OCI-M2 (cell line): ENCODE data around the gene ZZZ3.
"Not testable (repeated sequence)": the region's sequence is repeated elsewhere in the genome, so short reads cannot be mapped to it uniquely, and the experiment has no call there.

Source experiments
- DNase-seq: peaks from one replicate; lab custom pipeline; 2025; ENCODE audit not compliant: unreplicated experiment; lab: John Stamatoyannopoulos, UW

The ZZZ3 gene

DNA sequence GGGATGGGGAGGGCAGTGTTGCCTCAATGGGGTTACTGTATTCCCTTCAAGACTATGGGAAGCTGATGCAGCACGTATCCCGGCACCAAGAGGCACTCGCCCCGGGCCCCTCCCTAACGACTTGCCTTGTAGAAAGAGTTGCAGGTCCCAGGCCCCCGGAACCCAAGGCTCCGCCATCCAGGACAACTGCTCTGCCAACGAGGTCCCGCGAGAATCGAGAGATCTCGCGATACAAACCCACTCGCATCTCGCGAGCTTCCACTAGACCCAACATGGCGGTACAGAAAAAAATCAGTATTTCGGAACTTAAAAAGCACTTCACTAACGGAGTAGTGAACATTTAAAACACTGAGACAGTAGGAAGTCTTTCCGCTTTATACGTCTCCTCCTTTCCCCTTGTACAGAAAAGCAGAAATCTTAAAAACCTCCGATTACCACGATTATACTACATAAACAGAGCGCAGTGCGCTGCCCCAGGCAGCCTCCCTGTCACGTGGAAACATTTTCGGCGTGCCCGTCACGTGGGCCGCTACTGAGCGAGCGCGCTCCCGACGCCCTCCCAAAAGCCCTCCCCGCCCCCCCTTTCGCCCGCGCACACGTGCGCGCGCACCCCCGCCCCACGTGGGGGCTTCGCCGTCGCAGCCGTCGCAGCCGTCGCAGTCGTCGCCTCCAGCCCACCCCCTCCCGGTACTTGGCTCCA lies at the start of gene ZZZ3:
Gene ZZZ3, minus strand, starts transcription at position 199 of the 700 bp plus-strand sequence. CDS start 49,304 bp downstream, outside the sequence.
- peak; percentile 77 for DNase-seq

DNA sequence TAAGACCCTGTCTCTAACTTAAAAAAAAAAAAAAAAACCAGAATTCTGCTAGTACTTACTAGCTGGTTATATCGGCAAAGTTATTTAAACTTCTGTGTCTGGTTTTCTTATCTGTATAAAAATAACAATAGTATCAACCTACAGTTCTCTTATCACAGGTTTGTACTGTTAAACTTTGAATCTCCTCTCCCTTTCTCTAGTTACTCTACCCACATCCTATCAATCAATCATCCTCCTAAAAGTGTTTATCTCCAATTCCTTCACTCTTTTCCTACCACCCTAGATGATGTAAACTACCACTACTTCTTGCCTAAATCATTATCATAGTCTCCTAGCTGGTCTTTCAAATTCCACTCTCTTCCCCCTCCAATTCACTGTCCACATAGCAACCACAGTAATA lies 49.6 kb upstream of the ZZZ3 start:
- DNase-seq, result no peak

GRCh38 chr1:77725706-77726105 lies 43.2 kb upstream of the ZZZ3 start:
- no peak for DNase-seq

GRCh38 chr1:77718181-77718580 lies 35.7 kb upstream of the ZZZ3 start:
- no peak for DNase-seq

- no peak for DNase-seq
Measured at GRCh38 chr1:77716065-77716464, 33.6 kb upstream of the ZZZ3 start.

- no peak for DNase-seq
Measured at GRCh38 chr1:77709727-77710126, 27.3 kb upstream of the ZZZ3 start.

- no peak for DNase-seq
Measured at GRCh38 chr1:77706321-77706720, 23.9 kb upstream of the ZZZ3 start.

GRCh38 chr1:77704736-77705135 lies 22.3 kb upstream of the ZZZ3 start:
- no peak for DNase-seq

GRCh38 chr1:77699673-77700072 lies 17.2 kb upstream of the ZZZ3 start:
- not testable (repeated sequence) for DNase-seq

DNA sequence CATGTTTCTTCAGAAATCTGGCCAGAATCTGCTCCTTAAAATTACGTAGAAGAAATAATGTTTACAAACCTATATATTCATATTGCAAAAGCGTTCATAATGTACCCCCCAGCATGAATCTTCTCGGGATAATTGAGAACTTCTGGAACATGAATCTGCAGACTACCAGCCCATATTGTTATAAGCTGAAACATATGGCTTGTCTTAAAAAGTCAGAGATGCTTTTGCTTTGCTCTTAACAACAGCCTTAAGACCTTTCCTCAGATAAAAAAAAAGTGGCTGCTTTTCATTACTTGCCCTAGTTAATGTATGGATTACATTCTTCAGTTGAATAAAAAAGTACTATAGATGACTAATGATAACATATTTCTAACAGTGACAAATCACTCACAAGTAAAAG lies 15.0 kb upstream of the ZZZ3 start:
- no peak for DNase-seq

- DNase-seq, result no peak
Measured at GRCh38 chr1:77688939-77689338, 6.5 kb upstream of the ZZZ3 start.

DNA sequence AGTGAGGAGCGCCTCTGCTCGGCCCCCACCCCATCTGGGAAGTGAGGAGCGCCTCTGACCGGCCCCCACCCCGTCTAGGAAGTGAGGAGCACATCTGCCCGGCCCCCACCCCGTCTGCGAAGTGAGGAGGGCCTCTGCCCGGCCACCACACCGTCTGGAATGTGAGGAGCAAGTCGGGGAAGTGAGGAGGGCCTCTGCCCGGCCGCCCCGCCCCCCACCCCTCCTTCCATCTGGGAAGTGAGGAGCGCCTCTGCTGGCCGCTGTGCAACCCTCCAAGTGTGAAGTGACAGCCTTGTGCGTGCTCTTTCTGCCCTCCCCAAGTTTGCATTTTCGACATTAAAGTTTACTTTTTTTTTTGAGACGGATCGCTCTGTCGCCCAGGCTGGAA lies 5.1 kb upstream of the ZZZ3 start:
- no peak for DNase-seq

DNA sequence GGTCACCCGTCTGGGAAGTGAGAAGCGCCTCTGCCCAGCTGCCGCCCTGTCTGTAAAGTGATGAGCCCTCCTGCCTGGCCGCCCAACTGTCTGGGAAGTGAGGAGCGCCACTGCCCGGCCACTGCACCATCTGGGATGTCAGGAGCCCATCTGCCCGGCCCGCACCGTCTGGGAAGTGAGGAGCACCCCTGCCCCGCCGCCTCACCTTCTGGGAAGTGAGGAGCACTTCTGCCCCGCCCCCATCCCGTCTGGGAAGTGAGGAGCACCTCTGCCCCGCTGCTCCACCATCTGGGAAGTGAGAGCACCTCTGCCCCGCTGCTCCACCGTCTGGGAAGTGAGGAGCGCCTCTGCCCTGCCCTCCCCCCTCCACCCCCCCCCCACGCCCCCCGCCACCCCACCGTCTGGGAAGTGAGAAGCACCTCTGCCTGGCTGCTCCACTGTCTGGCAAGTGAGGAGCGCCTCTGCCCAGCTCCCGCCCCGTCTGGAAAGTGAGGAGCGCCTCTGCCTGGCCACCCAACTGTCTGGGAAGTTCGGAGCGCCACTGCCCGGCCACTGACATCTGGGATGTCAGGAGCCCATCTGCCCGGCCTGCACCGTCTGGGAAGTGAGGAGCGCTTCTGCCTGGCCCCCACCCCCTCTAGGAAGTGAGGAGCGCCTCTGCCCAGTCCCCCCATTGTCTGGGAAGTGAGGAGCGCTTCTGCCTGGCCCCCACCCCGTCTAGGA lies 4.5 kb upstream of the ZZZ3 start:
- DNase-seq, result no peak

GRCh38 chr1:77683160-77684148 lies 996 bp upstream of the ZZZ3 start:
- peak; percentile 37 for DNase-seq

GRCh38 chr1:77680173-77680572 lies 2.3 kb downstream of the ZZZ3 start:
- DNase-seq, result no peak

GRCh38 chr1:77678660-77679610 lies 3.5 kb downstream of the ZZZ3 start:
- no peak for DNase-seq

DNA sequence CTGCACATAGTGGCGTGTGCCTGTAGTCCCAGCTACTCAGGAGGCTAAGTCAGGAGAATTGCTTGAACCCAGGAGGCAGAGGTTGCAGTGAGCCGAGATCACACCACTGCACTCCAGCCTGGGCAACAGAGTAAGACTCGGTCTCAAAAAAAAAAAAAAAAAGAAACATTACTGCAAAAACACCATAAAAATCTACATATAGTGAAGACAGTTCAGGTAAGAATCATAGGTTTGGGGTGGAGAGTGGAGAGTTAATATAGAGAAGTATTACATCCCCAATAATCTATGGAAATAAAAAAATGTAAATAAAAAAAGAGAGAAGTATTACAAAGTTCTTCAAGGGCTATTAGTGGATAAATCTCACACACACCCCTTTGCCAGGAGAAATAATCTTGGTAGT lies 7.7 kb downstream of the ZZZ3 start:
- not testable (repeated sequence) for DNase-seq

DNA sequence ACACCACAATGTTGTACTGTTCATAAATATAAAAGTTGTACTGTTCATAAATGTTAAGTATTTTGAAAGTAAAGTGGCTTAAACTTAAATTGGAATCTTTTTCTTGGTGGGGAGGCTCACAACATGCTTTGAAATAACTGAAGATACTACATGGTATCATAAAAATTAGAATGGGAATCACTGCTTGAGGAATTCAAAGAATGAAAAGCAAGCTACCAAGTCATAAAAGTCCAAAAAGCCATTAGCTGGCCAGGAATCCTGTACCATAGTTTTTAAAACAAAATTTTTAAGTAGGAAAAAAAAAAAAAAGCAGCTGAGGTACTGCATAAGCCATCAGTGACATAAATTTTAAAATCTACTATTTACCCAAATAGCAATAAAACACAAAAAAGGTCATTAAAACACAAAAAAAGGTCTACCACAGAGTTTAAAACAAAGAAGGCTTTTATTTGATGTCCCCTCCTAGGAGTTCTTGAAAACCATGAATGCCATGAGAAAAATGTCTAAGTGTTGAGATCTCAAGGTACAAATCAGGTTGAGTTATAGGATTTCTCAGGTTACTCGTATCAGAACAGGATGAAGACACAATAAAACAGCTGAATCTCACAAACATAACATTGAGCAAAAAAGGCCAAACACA lies 8.6 kb downstream of the ZZZ3 start:
- no peak for DNase-seq

DNA sequence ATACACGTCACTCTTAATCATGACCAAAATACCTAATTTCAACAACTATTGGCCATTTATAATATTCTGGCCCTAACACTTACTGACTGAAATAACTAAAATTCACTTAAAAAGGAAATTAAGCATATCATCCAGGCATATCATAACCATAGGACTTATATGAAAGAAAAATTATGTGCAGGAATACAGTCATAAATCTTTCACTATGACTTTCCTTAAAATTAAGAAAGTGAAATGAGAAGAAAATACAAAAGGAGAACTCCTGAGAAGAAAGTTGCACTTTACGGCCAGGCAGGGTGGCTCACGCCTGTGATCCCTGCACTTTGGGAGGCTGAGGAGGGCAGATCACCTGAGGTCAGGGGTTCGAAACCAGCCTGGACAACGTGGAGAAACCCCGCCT lies 9.4 kb downstream of the ZZZ3 start:
- DNase-seq, result no peak

DNA sequence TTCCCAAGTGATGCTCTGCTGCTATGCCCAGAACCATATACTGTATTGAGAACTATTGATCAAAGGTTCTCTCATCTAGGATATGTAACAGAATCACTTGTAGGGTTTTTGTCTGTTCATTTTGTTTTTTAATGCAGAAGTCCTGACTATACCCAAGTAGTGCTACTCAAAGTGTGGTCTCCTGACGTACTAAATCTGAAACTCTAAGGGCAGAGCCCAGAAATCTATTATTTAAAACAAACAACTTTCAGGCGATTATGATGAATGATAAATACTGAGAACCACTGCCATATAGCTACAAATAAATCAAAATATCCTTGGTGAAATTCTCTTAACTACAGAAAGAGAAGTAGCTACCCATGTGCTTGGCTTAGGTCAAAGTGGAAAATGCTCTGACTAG lies 10.1 kb downstream of the ZZZ3 start:
- DNase-seq, result no peak
